GM21529 (cell line): Measurements from ENCODE around the gene RBPMS2.

Experiments
- ATAC-seq: cut with Tn5 transposase; IDR thresholded peaks from one replicate; pipeline ENCODE4 v1.9.1; 2021; ENCODE audit not compliant: unreplicated experiment

RBPMS2 gene

DNA sequence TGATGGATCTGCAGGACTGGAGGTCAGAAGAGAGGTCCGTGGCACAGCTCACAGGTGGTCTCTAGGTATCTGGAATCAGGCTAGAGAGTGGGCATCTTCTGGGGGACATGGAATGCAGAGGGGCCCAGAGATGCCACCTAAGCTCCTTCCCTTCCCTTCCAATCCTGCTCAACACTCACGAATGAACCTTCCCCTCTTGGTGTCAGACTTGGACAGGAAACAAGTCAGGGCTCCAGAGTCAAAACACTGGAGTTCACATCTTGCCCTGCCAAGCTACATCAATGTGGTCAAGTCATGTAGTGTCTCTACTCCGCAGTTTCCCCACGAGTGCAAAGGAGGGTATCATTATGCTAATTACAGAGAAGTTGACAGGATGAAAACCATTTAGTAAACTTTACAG is 16.0 kb upstream of the RBPMS2 start:
- no peak for ATAC-seq

DNA sequence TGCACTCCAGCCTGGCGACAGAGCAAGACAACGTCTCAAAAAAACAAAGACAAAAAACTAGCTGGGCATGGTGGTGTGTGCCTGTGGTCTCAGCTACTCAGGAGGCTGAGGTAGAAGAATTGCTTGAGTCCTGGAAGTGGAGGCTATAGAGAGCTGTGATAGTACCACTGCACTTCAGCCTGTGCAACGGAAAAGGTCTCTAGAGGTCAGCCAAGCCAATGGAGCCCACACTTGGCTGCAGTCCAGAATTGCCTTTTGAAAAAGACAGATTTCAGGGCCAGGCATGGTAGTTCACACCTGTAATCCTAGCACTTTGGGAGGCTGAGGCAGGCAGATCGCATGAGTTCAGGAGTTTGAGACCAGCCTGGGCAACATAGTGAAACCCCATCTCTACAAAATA is 8.4 kb upstream of the RBPMS2 start:
- no peak for ATAC-seq

DNA sequence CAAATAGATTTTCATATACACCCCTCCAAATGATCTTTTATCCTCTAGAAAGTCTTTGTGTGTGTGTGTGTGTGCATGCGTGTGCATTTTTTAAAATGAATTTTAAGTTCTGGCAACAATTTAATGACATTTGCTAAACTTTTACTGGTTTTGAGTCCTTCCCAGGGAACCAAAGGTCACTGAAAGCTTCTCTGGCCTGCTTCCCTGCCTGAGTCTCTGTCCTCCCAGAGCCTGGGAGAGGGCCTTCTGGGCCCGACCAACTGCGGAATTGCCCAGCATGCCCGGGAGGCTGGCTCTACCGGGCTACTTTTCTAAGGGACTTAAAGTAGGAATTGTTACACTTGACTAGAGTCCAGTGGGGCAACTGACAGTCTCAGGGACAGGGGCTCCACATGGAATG is 7.4 kb upstream of the RBPMS2 start:
- no peak for ATAC-seq

DNA sequence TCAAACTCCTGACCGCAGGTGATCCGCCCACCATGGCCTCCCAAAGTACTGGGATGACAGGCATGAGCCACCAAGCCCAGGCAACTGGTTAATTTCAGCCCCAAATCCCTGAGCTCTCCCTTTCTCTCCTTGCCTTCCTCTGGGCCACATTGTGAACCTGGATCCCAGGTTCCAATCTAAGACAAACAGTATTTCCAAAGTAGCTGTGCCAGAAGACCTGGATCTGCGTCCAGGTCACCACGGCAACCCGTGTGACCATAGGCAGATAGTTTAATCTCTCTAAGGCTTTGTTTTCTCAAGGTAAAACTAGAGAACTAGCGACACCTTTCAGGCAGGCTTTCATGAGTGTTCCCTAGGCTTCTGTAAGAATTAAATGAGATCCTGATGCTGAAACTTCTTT is 5.9 kb upstream of the RBPMS2 start:
- no peak for ATAC-seq

DNA sequence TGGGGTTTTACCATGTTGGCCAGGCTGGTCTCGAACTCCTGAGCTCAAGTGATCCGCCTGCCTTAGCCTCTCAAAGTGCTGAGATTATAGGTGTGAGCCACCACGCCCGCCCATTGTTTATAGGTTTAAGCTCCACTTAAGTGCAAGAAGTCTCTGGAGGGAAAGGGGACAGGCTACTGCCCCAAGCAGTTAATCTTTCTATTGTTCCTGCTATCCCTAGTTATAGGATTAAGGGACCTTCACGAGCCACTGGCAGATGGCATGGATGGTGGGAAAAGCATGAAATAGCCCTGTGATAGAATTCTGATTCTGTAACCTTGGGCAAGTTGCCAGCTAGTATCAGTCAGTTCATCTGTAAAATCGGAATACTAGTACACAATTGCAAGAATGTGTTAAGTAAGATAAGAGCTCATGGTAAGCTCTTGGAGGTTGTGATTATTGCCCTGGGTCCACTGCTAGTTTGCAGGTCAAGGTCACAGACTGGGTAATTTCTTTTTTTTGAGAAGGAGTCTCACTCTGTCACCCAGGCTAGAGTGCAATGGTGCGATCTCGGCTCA is 5.3 kb upstream of the RBPMS2 start:
- no peak for ATAC-seq

DNA sequence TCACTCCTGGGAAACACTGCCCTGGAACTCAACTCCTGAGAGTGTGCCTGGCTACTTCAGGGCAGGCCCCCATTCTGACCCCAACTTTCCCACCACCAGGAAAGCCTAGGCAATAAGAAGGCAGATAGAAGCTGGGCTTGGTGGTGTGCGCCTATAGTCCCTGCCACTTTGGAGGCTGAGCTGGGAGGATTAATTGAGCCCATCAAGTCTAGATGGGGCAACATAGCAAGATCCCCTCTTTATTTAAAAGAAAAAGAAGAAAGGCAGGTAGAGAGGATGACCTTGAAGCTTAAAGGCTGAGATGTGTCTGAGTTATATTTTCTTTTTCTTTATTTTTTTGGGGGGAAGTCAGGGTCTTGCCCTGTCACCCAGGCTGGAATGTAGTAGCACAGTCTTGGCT is 4.2 kb upstream of the RBPMS2 start:
- no peak for ATAC-seq

DNA sequence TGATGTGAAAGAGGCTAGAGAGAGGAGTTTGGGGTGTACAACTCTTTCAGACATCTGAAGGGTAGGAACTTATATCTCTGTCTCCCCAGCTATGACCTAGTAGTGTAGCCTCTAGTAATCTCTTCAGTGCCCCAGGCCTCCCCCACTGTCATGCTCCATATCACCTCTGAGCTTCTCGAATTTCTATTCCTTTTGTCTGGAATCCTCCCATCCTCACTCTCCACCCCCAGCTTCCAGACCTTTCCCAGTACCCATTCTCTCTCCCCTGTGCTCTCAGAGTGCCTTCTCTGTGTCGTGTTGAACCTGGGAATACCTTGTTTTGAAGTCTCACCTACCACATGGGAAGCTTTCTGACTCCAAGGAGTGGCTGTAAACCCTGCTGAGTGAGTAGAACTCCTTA is 3.6 kb upstream of the RBPMS2 start:
- ATAC-seq, result no peak

DNA sequence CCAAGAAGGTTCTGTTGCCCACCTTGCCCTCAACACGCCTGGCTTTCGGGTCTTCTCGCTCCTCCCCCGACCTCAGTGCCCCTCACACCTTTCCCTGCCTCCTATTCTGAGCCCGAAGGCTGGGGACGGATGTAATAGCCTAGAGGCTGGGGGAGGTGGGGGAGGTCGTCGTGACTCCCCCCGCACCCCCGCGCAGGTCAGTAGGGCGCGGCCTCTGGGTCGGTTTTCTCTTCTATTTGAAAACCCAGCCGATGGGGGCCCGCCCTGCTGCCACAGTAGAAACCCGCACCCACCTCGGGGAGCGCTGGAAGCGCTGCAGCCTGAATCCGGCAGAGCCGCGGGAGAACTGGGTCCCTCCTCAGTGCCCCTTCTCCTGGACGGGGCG is 1.0 kb upstream of the RBPMS2 start:
- no peak for ATAC-seq

DNA sequence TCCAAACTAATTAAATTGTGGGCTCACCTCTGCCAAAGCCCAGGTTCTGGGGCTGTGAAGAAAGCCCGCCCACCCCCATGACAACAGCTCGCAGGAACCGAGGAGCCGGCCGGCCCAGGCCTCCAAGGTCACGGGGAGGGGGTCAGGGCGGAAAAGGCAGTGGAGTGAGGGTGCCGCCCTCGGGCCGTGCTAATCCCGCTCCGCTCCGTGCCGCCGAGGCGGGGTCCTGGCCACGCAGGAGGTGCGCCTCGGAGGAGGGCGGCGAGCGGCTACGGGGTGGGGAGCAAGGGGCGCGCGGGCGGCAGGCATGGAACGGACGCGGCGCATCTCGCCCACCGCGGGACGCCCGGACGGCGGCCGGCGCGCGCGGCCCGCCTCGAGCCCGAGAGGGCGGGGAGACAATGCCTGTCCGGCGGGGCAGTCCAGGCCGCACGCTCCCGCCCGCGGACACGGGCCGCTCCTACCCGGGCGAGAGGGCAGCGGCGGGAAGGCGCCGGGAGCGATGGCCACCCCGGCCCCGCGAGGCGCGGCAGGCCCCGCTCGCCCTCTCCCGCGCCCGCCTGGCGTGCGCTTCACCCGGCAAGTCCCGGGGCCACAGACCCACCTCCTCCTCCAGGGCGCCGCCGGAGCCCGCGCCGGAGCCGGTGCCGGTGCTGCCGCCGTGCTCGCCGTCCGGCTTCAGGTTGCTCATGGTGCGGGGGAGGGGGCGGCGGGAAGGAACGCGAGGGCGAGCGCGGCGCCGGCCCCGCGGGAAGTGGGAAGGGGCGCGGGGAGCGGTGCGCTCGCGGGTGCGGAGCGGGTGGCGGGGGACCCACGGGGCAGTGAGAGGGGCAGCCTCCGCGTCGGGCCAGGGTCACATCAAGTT is 528 bp downstream of the RBPMS2 start:
- no peak for ATAC-seq

DNA sequence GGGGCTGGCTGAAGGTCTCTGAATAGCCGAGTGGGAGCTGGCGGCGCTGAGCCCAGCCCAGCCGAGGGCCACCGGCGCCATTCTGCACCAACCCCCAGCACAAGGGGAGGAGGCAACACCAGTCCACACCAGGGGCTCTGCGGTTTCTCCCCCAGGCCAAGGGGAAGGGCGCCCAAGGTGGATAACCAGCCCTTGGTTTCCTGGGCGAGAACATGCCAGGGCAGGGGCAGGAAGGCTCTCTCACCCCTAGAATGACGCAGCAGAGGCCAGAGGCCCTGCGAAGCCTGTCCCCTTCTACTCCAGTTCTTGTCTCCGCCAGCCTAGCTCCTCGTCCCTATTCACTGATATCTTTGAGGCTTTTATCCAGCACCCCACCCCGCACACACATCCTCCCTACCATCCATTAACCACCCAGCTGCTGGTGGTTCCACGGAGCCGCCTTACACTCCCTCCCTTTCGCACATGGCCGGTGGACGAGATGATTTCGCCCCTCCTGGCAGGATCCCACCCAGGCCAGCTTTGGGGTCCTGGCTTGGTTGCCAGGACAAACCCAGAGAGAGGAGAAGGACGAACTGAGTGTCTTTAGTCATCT is 1.3 kb downstream of the RBPMS2 start:
- no peak for ATAC-seq

DNA sequence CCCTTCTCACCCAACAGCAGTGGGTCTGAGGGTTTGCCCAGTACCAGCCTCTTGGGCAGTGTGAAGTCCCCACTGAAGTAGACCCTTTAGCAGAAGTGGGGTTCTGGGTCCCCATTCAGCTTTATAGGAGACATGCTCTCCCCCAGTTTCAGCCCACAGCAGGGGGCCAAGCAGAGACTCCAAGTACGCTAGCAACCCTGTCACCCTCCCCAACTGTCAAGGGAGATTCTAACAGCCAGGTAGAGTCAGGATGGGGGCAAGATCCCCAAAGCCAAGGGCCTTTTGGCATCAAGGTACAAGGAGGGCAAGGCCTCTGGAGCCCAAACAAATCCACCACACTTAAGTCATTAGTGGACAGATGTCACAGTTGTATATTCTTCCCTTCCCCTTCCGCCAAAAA is 1.8 kb downstream of the RBPMS2 start:
- no peak for ATAC-seq

DNA sequence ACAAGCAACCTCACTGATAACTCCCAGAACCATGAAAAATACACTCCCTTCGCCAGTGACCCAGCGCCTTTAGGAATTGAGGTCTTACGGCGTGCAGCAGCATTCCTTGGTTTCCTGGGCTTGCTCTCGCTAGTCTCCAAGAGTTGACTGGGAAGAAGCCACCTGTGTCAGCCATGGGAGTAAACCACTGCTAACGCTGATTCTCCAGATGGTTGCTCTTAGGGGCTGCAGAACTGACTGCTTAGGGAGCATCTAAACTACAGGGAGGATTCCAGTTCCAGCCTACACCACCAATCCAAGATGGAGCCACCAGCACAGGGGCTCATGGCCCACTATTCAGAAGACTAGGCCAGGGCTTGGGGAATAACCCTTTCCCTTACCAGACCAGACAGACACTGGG is 2.4 kb downstream of the RBPMS2 start:
- ATAC-seq, result no peak

DNA sequence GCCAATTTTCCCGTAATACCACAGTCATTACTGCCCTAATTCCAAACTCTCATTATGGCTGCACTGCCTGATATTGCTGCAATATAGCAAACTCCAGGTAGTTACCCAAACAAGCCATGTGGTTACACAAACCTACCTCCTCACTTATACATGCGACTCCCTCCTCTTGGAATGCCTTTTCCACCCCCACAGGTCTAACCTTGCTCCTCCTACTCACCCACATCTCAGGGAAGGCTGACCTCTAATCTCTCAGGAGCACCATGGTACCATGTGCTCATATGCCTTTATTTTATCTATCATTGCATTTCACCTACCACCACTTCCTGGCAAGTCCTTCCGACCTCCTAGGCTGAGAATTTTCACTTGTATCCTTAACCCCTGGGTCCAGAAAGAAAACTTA is 2.9 kb downstream of the RBPMS2 start:
- ATAC-seq, result no peak

DNA sequence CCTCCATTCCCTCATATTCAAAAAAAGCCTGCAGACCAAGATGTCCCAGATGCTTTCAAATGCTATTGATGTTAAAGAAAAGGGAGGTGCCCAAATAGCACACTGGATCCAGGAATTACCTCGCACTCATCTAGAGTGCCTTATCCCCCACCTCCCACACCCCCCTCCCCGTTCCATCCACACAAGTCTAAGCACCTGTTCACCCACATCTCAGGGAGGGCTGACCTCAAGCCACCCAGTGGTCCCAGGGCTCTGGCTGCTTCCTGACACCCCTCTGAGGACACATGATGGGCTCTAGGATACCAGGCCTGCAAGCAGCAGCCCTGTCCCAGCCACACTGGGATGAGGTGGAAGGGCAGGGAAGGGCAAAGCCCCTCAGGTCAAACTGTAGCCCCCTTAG is 4.8 kb downstream of the RBPMS2 start:
- no peak for ATAC-seq

DNA sequence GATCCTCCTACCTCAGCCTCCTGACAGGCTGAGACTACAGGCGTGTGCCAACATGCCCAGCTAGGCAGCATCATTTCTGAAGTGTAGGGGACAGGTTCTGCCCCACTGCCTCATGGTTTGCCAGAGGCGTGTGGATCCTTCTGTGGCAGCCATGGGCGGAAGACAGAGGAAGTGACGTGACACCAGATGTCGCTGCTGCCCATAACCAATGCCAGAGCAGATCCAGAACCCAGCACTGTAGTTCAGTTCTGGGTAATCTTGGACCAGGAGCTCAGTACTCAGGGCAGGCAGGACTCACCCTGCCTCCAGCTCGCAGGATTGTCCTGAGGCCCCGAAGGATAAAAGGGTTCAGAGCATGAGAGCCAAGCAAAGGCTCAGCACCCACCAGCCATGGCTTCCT is 8.2 kb downstream of the RBPMS2 start:
- no peak for ATAC-seq

DNA sequence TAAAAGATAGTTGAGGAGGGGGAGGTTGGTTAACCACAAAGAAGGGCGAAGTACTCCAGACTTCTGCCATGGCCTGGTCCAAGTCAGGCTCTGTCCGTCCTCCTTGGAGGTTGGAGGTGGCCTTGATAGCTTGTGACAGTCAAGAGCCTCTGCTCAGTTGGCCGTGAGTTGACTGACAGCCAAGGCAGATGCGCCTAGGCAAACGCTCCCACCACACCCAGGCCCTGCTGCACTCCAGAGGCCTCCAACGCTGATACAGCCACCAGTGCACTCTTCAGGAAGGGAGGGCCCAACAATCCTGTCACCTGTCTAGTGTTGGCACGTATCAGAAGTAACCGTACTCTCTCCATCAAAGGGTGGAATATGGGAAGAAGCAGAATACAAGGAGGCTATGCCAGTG is 9.3 kb downstream of the RBPMS2 start:
- no peak for ATAC-seq

DNA sequence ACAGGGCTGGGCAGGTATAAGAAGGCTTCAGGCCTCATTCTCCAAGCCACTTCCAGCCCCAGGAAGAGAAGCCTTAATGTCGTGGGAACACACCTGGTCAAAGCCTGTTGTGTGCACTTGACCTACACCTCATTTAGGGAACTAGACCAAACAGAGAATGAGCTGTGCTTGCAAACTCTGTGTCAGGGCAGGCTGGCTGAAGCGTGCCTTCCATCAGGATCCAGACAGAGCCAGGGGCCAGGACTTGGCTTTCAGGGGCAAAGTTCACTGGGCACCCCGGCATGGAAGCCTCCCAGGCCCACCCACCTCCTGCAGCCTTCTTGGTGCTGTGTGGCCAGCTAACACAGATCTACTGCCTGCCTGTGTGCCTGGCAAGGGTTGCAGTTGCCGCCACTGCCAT is 11.5 kb downstream of the RBPMS2 start:
- no peak for ATAC-seq

DNA sequence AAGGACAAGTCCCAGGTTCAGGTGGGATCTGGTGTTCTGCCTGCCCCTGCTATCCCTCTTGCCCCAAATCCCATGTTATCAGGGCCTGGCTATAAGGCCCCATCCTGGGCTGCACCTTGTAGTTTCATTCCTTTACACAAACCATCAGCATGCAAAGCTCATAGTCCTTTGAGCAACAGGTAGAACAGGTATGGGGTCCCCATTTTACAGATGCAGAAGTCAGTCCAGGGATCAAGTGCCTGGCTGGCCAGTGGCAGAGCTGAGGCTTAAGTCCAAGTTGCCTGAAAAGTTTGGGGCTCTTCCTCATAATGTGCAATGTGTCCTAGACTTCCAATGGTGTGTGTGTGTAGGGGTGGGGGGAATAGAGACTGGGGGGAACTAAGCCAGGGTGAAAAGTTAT is 11.9 kb downstream of the RBPMS2 start:
- no peak for ATAC-seq

DNA sequence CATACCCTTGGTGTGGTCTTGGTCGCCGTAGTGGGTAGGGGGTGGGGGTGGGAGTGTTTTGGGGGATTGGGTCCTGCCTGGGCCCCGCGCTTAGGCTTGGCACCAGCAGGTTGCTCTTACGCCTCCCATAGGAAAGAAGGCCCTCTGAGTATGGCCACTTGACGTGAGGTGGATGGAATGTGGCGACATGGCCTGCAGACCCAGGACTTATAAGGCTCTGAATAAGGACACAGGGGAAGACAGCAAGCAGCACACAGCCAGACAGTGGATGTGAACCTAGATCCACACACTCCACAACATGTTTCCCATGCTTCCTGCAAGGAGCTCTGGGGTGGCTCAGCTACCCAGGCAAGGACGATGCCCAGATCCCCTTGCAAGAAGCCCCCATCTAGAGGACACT is 12.4 kb downstream of the RBPMS2 start:
- ATAC-seq, result no peak

DNA sequence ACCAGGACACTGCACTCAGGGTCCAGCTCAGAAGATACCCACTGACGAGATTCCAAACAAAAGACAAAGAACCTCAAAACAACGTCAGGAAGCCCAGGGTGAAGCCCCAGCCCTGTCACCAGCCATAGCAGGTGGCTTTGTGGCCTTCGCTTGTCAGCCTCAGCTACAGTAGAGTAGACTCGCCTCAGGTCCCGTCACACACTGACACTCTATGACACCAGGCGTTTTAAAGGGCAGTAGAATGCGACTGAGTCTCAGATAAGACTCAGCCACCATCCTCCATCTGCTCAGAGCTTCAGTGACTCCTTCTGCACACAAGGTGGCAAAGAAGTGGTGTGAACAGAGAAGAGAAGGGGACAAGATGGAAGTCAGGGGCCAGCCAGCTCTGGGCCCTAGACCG is 12.8 kb downstream of the RBPMS2 start:
- no peak for ATAC-seq

DNA sequence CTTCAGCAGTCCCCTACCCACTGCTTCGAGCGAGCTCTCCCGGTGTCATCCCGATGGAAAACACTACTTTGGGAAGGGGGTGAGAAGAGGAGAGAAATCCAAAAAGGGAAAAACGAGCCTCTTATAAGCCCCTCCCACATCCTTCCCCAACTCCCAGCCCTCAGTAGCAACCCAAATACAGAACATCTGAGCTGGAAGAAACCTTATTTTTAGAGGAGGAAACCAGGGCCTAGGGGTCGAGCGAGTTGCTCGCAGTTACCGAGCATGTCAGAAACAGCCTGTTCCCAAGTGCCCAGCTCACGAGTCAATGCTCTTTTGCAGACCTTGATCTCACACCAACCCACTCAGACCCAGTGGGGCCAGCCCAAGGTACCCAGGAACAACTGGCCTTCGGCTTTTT is 14.2 kb downstream of the RBPMS2 start:
- no peak for ATAC-seq

DNA sequence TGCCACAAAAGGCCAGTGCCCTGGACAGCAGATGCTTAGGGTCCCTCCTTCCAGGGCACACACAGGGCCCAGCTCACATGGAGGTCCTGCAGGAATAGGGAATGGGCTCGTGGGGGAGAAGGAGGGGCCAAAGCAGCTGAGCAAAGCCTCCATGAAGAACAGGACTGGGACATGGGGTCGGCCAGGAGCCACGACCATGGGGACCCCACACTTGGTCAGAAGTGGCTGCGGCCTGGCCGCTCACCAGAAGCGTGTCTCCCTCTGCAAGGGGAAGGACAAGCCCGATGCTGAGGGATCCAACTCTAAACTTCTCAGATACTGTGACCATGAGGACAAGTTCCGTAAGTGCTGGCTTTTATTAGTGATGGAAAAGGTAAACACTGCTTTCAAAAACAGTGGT is 15.3 kb downstream of the RBPMS2 start:
- ATAC-seq, result no peak
